ENCODE results near the gene MRPL1. TPM values are rescaled to one million over a fixed set of nuclear protein-coding genes. Genes with fewer than 3 reads are reported as not detected.
A peak's percentile ranks its signal among the peaks of the same experiment; 100 is the strongest.

MRPL1 gene
- total and polyA plus RNA-seq, 2 of the 13 experiments (the other 11 are each of a cell fraction or from before 2014, with no cell fraction given) = 23.3 to 61.5 TPM

GRCh38 chr4:77819843-77820648 is 42.6 kb upstream of the MRPL1 start (continued):
- TF ChIP-seq ZBTB10 (CRISPR knock-in tag; IDR thresholded peaks at IDR 0.05; ENCODE audit: borderline replicate concordance) = peak; percentile 49; the same call in 1 of the 2 replicates
- 0 out of 2 replicates have a peak, but pooled peaks have one; percentile 57 for TF ChIP-seq ZNF614 (CRISPR knock-in tag; IDR thresholded peaks at IDR 0.05; ENCODE audit: borderline replicate concordance)
- no peak for TF ChIP-seq ZNF580 (CRISPR knock-in tag; IDR thresholded peaks at IDR 0.05; ENCODE audit: borderline replicate concordance, low read depth)
- no peak for TF ChIP-seq HNF4G (IDR thresholded peaks at IDR 0.05; ENCODE audit: borderline replicate concordance, low read depth, low read length)
- TF ChIP-seq HNF4G (CRISPR knock-in tag; IDR thresholded peaks at IDR 0.05; ENCODE audit: borderline replicate concordance, low read depth) = no peak
- TF ChIP-seq NR2F1 (CRISPR knock-in tag; IDR thresholded peaks at IDR 0.05) = peak; percentile 38 to 55; a peak in 1 of 4 replicates
- TF ChIP-seq IRF2 (CRISPR knock-in tag; IDR thresholded peaks at IDR 0.05) = peak; percentile 70; the same call in 1 of the 2 replicates
- TF ChIP-seq ZNF567 (CRISPR knock-in tag; IDR thresholded peaks at IDR 0.05; ENCODE audit: borderline replicate concordance) = peak; percentile 81
- TF ChIP-seq JUN (CRISPR knock-in tag; IDR thresholded peaks at IDR 0.05) = no peak
- peak; percentile 48; the same call in 1 of the 2 replicates for TF ChIP-seq RAD21 (CRISPR knock-in tag; IDR thresholded peaks at IDR 0.05)
- TF ChIP-seq ZMYM3 (CRISPR knock-in tag; IDR thresholded peaks at IDR 0.05) = peak; percentile 43; the same call in 1 of the 2 replicates
- TF ChIP-seq MIER3 (CRISPR knock-in tag; IDR thresholded peaks at IDR 0.05; ENCODE audit: borderline replicate concordance) = peak; percentile 60; the same call in 1 of the 2 replicates
- TF ChIP-seq RXRB (CRISPR knock-in tag; IDR thresholded peaks at IDR 0.05; ENCODE audit: borderline replicate concordance) = peak; percentile 59; the same call in 1 of the 2 replicates
- TF ChIP-seq ZNF674 (CRISPR knock-in tag; IDR thresholded peaks at IDR 0.05; ENCODE audit: low read depth) = 0 out of 2 replicates have a peak, but pooled peaks have one; percentile 37
- 0 out of 2 replicates have a peak, but pooled peaks have one; percentile 15 for TF ChIP-seq HMG20A (CRISPR knock-in tag; IDR thresholded peaks at IDR 0.05; ENCODE audit: borderline replicate concordance)
- TF ChIP-seq KLF15 (CRISPR knock-in tag; IDR thresholded peaks at IDR 0.05; ENCODE audit: borderline replicate concordance) = no peak
- TF ChIP-seq PHF20 (CRISPR knock-in tag; IDR thresholded peaks at IDR 0.05) = peak; percentile 46
